Measurements from ENCODE around the gene SHROOM2. TPM values are rescaled to one million over a fixed set of nuclear protein-coding genes. Genes with fewer than 3 reads are reported as not detected.
A peak's percentile ranks its signal among the peaks of the same experiment; 100 is the strongest.

The SHROOM2 gene
- total RNA-seq, 1 experiment from 2014 or later: 14.2 TPM

GRCh38 chrX:9853307-9853706, 67.1 kb downstream of the SHROOM2 start:
- Histone ChIP-seq H3K9me3 (no peaks in the 10 kb centered on the region), H3K27me3 (replicated peaks; ENCODE audit: control insufficient read depth, insufficient read depth, low read length) (no peaks in the 10 kb centered on the region), H3K4me3 (ENCODE audit: low read depth, low read length) (no peak overlapping the region), H3K36me3 (ENCODE audit: control insufficient read depth, insufficient read depth, low read length) (no peaks in the 10 kb centered on the region), H3K4me1 (no peaks in the 10 kb centered on the region; the same call in 1 of the 2 replicates)
- Mint-ChIP-seq H3K4me1 (ENCODE audit: low read depth, unreplicated experiment) (peaks cover 7% of the 10 kb centered on the region), H3K4me3 (ENCODE audit: unreplicated experiment) (no peak overlapping the region), H3K27me3 (ENCODE audit: insufficient read depth, unreplicated experiment) (no peaks in the 10 kb centered on the region), H3K9me3 (ENCODE audit: unreplicated experiment) (no peaks in the 10 kb centered on the region), H3K27ac (ENCODE audit: unreplicated experiment) (no peak overlapping the region), H3K36me3 (ENCODE audit: insufficient read depth, unreplicated experiment) (peaks cover 8% of the 10 kb centered on the region)
- DNase-seq: no peak
- POLR2A ChIA-PET: no interaction called here
- no peak for TF ChIP-seq CTCF (IDR thresholded peaks at IDR 0.05; ENCODE audit: insufficient read depth in 1 of 2, low read depth in 1 of 2, low read length in 1 of 2, severe bottlenecking in 1 of 2, unreplicated experiment in 1 of 2)
- intact Hi-C loops (cut with micrococcal nuclease; ENCODE audit: unreplicated experiment): no loop called here
- no TSS peak for BruUV-seq (replicated peaks)
- CTCF ChIA-PET: no interaction called here

DNA sequence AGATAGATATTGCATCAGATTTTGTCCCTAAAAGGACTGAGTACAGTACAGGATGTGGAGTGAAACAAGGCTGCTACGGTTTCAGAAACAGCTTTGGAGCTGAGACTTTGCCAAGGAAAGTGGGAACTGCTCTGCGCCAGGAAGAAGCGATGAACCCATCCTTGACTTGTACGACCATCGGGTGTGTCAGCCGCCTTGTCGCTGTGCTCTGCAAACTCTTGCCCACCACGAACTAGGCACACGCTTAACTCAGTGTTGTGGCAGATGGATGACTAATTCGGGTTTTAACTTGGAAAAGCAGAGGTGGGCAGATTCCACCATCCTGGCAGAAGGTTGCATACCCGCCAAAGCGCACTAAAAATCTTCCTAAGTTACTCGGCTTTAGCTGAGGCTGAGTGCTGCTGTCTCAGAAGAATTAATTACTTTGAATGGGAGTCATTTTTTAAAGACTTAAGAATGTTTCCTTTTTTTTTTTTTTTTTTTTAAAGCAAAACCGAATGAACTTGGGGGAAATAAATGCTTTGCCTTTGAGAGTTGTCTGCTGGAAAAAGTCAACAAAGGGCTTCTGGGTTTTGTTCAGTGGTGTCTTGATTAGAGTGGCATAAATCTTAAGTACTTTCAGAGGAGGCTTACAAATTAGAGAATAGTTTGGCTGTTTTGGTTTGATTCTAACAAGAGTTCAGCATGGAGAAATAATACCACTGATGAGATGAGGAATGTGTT, 69.5 kb downstream of the SHROOM2 start:
- intact Hi-C loops (cut with micrococcal nuclease; ENCODE audit: unreplicated experiment): no loop called here
- H3K4me1 Mint-ChIP-seq (ENCODE audit: low read depth, unreplicated experiment): peaks cover 7% of the 10 kb centered on the region
- ChIA-PET CTCF (no interaction called here), POLR2A (no interaction called here)
- H3K4me3 Mint-ChIP-seq (ENCODE audit: unreplicated experiment): no peak overlapping the region
- H3K36me3 Mint-ChIP-seq (ENCODE audit: insufficient read depth, unreplicated experiment): peaks cover 17% of the 10 kb centered on the region
- no peak for DNase-seq
- no TSS peak for BruUV-seq (replicated peaks)
- no peak overlapping the region for H3K27ac Mint-ChIP-seq (ENCODE audit: unreplicated experiment)
- no peaks in the 10 kb centered on the region; the same call in 1 of the 2 replicates for H3K4me1 ChIP-seq
- TF ChIP-seq CTCF (IDR thresholded peaks at IDR 0.05; ENCODE audit: insufficient read depth in 1 of 2, low read depth in 1 of 2, low read length in 1 of 2, severe bottlenecking in 1 of 2, unreplicated experiment in 1 of 2): no peak
- no peaks in the 10 kb centered on the region for H3K36me3 ChIP-seq (ENCODE audit: control insufficient read depth, insufficient read depth, low read length)
- no peak overlapping the region for H3K4me3 ChIP-seq (ENCODE audit: low read depth, low read length)
- H3K9me3 Mint-ChIP-seq (ENCODE audit: unreplicated experiment): no peaks in the 10 kb centered on the region
- H3K9me3 ChIP-seq: no peaks in the 10 kb centered on the region
- no peaks in the 10 kb centered on the region for H3K27me3 ChIP-seq (replicated peaks; ENCODE audit: control insufficient read depth, insufficient read depth, low read length)
- H3K27me3 Mint-ChIP-seq (ENCODE audit: insufficient read depth, unreplicated experiment): no peaks in the 10 kb centered on the region

DNA sequence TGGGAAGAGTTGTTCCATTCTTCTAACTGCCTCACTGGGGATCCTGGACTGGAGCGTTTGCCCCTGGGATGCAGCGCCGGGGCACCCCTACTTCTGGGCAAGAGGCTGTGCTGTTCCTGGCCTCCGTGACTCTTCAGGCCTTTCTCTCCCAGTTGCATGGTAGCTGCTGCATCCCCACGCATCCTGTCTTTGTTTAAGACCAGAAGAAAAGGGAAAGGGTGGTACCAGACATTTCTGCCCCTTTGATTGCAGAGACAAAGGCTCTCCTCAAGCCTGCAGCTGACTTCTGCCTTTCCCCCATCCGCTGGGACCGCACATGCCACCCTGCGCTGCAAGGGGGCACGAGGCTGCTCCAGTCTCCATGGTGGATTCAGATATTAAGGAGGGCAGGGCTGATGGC, 70.4 kb downstream of the SHROOM2 start:
- intact Hi-C loops (cut with micrococcal nuclease; ENCODE audit: unreplicated experiment): no loop called here
- Histone ChIP-seq H3K36me3 (ENCODE audit: control insufficient read depth, insufficient read depth, low read length) (no peaks in the 10 kb centered on the region), H3K9me3 (no peaks in the 10 kb centered on the region), H3K4me1 (peaks cover 2% of the 10 kb centered on the region; the same call in 1 of the 2 replicates), H3K4me3 (ENCODE audit: low read depth, low read length) (no peak overlapping the region), H3K27me3 (replicated peaks; ENCODE audit: control insufficient read depth, insufficient read depth, low read length) (no peaks in the 10 kb centered on the region)
- no peaks in the 10 kb centered on the region for H3K27me3 Mint-ChIP-seq (ENCODE audit: insufficient read depth, unreplicated experiment)
- peaks cover 17% of the 10 kb centered on the region for H3K36me3 Mint-ChIP-seq (ENCODE audit: insufficient read depth, unreplicated experiment)
- H3K9me3 Mint-ChIP-seq (ENCODE audit: unreplicated experiment): no peaks in the 10 kb centered on the region
- no TSS peak for BruUV-seq (replicated peaks)
- DNase-seq: no peak
- peak overlapping the region; percentile 68 for H3K27ac Mint-ChIP-seq (ENCODE audit: unreplicated experiment)
- ChIA-PET CTCF (no interaction called here), POLR2A (no interaction called here)
- TF ChIP-seq CTCF (IDR thresholded peaks at IDR 0.05; ENCODE audit: insufficient read depth in 1 of 2, low read depth in 1 of 2, low read length in 1 of 2, severe bottlenecking in 1 of 2, unreplicated experiment in 1 of 2): no peak
- H3K4me3 Mint-ChIP-seq (ENCODE audit: unreplicated experiment): no peak overlapping the region
- peaks cover 7% of the 10 kb centered on the region for H3K4me1 Mint-ChIP-seq (ENCODE audit: low read depth, unreplicated experiment)
